ENCODE results near the gene SLC25A11.
A peak's percentile ranks its signal among the peaks of the same experiment; 100 is the strongest.
"Not testable (repeated sequence)": the region's sequence is repeated elsewhere in the genome, so short reads cannot be mapped to it uniquely, and the experiment has no call there.

The SLC25A11 gene

GRCh38 chr17:4919511-4920047 is 20.3 kb downstream of the SLC25A11 start:
- DNase-seq = no peak

GRCh38 chr17:4914551-4914950 is 25.3 kb downstream of the SLC25A11 start:
- not testable (repeated sequence) for DNase-seq

- no peak for DNase-seq
Observed at GRCh38 chr17:4913994-4914393, 25.9 kb downstream of the SLC25A11 start.

- peak; percentile 84 for DNase-seq
Observed at GRCh38 chr17:4908711-4909496, 30.9 kb downstream of the SLC25A11 start.

GRCh38 chr17:4908301-4908700 is 31.5 kb downstream of the SLC25A11 start:
- no peak for DNase-seq

DNA sequence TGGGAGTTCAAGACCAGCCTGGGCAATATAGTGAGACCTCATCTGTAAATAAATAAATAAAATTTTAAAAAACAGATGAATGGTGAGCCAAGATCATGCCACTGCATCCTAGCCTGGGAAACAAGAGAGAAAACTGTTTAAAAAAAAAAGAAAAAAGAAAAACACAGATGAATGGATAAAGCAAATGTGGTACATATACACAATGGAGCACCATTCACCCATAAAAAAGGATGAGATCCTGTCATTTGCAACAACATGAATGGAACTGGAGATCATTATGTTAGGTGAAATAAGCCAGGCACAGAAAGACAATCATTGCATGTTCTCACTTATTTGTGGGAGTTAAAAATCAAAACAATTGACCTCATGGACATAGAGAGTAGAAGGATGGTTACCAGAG is 33.2 kb downstream of the SLC25A11 start:
- DNase-seq = not testable (repeated sequence)

GRCh38 chr17:4903051-4903818 is 36.6 kb downstream of the SLC25A11 start, which contains the start of gene CHRNE:
Gene CHRNE, minus strand, starts transcription at chr17:4903098. Its CDS starts 35 bp downstream, at chr17:4903063.
- DNase-seq = peak; percentile 86

DNA sequence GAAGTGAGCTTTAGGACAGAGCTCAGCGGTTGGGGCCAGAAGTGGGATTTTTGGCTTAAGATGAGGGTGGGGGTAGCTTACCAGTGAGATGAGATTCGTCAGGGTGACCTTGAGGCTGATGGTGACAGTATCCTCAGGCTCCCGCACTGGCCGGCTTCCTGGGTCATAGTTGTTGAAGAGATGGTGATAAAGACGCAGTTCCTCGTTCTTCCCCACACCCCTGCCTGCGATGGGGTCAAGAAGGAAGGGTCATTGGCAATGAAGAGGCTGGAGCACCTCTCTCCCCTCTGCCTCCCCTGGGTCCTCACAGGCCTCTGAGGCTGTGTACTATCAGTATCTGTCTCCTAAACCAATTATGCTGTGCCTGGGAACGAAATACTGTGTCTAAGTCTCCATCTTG is 37.3 kb downstream of the SLC25A11 start:
- DNase-seq = no peak

DNA sequence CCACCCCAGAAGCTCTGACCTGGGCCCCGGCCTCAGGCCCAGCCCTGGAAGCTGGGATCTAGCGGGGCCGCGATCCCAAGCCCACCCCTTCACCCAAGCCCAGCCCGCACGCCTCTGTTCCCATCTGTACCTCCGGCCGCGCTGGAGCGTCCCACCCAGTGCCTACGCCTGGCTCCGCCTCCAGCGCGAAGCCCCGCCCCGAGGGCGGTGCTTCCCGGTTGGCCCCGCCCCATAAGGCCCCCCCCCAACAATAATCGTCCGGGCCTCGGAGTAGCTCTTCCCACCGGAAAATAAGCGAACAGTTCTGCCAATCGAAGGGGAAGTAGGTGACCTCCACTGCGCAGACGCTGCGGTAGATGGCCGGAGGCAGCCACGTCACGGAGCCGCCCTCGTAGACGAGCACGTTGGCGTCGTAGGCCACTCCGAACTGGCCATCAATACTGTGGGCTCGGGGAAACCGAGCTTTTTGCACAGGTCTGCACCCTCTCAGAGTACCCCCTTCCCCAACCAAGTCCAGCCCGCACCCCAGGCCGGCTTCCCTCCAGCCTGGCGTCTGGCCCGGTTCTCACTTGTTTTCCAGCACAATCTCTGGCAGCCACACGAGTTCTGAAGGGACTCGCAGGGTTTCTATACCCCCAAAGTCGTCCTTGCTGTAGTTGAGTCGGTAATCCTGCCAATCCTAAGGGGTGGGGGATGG is 38.0 kb downstream of the SLC25A11 start:
- peak; percentile 66 for DNase-seq

- DNase-seq = peak; percentile 66
Observed at GRCh38 chr17:4901108-4901647, 38.7 kb downstream of the SLC25A11 start.

- DNase-seq = peak; percentile 75
Observed at GRCh38 chr17:4900231-4901107, 39.4 kb downstream of the SLC25A11 start.

DNA sequence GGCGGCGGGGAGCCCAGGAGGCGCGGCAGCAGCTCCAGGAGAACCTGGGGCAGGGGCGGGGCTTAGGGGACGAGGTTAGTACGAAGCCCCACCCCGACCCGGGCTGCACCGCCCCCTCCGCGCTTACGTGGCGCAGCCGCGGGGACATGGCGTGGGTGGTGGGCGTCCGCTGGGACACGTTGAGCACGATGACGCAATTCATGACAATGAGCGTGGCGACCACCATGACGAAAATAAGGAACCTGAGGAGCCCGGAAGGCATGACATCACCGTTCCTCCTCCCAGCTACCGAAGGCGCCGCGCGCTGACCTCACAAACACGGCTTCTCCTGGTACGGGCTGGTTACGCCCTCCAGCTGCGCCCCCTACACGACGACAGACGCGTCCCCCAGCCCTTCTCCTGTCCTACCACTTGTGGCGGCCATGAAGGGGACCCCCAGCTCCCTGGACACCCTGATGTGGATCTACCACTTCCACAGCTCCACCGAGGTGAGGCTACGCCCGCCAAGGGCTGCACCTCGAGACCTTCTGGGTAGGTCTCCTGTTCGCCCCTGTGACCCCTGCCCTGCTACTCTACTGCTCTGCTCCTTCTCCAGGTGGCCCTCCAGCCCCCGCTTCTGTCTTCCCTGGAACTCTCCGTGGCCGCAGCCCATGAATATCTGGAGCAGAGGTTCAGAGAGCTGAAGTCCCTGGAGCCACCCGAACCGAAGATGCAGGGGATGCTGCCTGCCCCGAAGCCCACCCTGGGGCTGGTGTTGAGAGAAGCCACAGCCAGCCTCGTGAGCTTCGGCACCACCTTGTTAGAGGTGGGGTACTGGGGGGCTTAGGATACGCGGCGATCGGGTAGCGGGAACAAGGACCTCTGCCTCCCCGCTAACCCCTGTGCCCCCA is 40.3 kb downstream of the SLC25A11 start, which contains the start of gene C17orf107:
Gene C17orf107, plus strand, starts transcription at position 196 of the 890 bp plus-strand sequence. Its CDS starts 227 bp downstream, at position 423.
- peak; percentile 99 for DNase-seq

GRCh38 chr17:4898927-4899326 is 40.9 kb downstream of the SLC25A11 start:
- no peak for DNase-seq

GRCh38 chr17:4898351-4898750 is 41.5 kb downstream of the SLC25A11 start:
- no peak for DNase-seq

DNA sequence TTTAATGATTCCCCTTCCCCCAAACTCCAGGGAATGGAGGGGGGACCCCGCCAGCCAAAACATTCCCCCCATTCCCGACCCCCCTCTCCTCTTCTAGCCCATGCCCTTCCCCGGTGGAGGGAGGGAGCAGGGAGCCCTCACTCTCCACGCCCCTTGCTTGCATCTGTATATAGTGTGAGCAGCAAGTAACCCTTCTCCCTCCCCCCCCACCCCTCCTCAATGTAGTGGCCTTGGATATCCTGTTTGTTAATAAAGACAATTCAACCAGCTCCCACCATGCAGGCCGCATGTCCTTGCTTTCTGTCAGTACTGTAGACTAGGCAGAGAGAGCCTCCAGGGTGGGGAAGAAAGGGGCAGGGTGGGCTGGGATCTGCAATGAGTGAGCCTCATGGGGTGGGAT is 42.1 kb downstream of the SLC25A11 start:
- DNase-seq = no peak

GRCh38 chr17:4897198-4897687 is 42.6 kb downstream of the SLC25A11 start:
- no peak for DNase-seq

DNA sequence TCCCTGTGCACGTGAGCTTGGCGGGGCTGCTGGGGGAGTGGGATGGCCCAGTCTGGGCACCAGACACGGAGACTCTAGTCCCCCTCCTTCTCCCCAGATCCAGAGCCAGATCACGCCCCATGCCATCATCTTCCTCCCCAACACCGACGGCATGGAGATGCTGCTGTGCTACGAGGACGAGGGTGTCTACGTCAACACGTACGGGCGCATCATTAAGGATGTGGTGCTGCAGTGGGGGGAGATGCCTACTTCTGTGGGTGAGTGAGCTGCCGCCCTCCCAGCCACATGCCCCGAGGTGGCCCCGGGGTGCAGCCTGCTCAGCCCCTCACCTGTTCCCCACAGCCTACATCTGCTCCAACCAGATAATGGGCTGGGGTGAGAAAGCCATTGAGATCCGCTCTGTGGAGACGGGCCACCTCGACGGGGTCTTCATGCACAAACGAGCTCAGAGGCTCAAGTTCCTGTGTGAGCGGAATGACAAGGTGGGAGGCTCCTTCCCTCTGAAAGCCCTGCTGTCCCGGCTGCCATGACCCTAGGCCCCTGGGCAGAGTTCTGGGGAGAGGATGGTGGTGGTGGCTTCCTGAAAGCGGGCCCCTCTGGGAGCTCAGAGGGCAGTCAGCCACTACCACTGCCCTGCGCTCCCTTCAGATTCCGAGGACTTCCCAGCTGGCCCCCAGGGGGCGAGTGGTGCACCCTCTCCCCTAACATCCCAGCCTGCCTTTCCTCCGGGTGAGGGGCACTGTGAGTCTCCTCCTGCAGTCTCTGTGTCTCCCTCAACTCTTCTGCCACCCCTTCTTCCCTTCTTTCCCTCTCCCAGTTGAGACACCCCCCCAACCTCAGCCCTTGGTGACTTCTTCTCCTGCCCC is 43.3 kb downstream of the SLC25A11 start:
- no peak for DNase-seq

DNA sequence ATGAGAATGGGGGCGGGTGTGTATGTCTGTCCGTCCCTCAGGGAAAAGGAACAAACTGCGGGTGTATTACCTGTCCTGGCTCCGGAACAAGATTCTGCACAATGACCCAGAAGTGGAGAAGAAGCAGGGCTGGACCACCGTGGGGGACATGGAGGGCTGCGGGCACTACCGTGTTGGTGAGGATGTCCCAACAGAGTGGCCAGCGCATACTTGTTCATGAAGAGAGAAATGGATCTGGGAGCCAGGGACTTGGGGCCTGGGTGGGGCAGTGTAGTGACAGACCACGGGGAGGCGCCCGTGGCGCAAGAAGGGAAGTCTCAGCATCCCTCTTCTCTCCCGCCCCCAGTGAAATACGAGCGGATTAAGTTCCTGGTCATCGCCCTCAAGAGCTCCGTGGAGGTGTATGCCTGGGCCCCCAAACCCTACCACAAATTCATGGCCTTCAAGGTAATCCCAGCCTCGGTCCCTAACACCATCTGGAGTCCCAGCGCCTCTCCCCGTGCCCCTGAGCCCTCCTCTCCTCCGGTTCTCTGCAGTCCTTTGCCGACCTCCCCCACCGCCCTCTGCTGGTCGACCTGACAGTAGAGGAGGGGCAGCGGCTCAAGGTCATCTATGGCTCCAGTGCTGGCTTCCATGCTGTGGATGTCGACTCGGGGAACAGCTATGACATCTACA is 44.1 kb downstream of the SLC25A11 start:
- no peak for DNase-seq

DNA sequence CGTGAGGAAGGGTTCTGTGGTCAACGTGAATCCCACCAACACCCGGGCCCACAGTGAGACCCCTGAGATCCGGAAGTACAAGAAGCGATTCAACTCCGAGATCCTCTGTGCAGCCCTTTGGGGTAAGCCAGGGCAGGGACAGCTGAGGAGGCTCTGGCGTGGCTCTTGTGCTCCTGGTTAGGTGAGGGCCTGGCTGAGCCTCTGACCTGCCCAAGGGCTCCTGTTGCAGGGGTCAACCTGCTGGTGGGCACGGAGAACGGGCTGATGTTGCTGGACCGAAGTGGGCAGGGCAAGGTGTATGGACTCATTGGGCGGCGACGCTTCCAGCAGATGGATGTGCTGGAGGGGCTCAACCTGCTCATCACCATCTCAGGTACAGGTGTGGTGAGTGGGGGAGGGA is 44.7 kb downstream of the SLC25A11 start:
- DNase-seq = no peak

All from activated CD8-positive, alpha-beta memory T cell treated with anti-CD3 and anti-CD28 coated beads for 24 hours (primary cell).